Ascending aorta (tissue), 2 donors: ENCODE data around the gene ESPNL. TPM values are rescaled to one million over a fixed set of nuclear protein-coding genes. Genes with fewer than 3 reads are reported as not detected.

ENCODE experiments used
- DNase-seq, 2 donors: peaks; one replicate each; pipeline ENCODE4 v3.0.0-alpha.2; 2019; ENCODE audit warnings: low spot score in 2 of 2
- H3K27ac ChIP-seq, 2 donors: fragments of 200-600 bp; sonication (generic); one replicate each; pipeline ENCODE4 v1.5.1; 2016 to 2017; ENCODE audit warnings: mild to moderate bottlenecking in 1 of 2
- H3K27me3 ChIP-seq: fragments of 200-600 bp; sonication (generic); one replicate; pipeline ENCODE4 v1.5.1; 2017
- H3K36me3 ChIP-seq, 2 donors: fragments of 200-600 bp; sonication (generic); one replicate each; pipeline ENCODE4 v1.5.1; 2016
- H3K4me1 ChIP-seq, 2 donors: fragments of 200-600 bp; sonication (generic); one replicate each; pipeline ENCODE4 v1.5.1; 2016 to 2017; ENCODE audit warnings: mild to moderate bottlenecking in 1 of 2
- H3K4me3 ChIP-seq, 2 donors: fragments of 200-600 bp; sonication (generic); one replicate each; pipeline ENCODE4 v1.5.1; 2016 to 2017; ENCODE audit warnings: mild to moderate bottlenecking in 1 of 2
- H3K9me3 ChIP-seq, 2 donors: fragments of 200-600 bp; sonication (generic); one replicate each; pipeline ENCODE4 v1.5.1; 2016
- CTCF ChIP-seq, 3 experiments: fragments of 200-600 bp in 2 of 3; fragments of 450-650 bp in 1 of 3; sonication (generic) in 2 of 3; IDR thresholded peaks; one replicate each; pipeline ENCODE4 v1.5.1; 2016 to 2019; ENCODE audit warnings: antibody characterized with exemption in 3 of 3, mild to moderate bottlenecking in 1 of 3, moderate library complexity in 1 of 3
- intact Hi-C: fragments of 100-400 bp; cut with DNase I; formaldehyde crosslinking; loops from one replicate; pipeline ENCODE4 v1.15.1; 2023
- total RNA-seq: library from RNA; depleted of rRNA; stranded (reverse); fragments of >200 nt; gene quantifications from one replicate; pipeline ENCODE4 v1.1.0, GENCODE V29; 2016

The ESPNL gene
- total RNA-seq, 1 donor from 2014 or later, result not detected

DNA sequence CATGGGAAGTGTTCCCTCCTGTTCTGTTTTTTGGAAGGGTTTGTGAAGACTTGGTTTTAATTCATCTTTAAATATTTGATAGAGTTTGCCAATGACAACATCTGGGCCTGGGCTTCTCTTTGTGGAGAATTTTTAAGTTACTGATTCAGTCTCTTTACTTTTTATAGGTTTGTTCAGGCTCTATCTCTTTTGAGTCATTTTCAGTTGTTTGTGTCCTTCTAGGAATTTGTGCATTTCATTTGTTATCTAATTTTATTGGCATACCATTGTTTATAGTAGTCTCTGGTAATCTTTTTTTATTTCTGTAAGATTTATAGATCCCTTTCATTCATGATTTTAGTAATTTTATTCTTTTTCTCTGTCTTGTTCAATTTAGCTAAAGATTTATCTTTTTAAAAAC lies 24.7 kb upstream of the ESPNL start:
- DNase-seq, result no peak
- Histone ChIP-seq H3K27me3 (no peaks in the 10 kb centered on the region), H3K36me3 (peaks cover 3 to 12% of the 10 kb centered on the region in 2 donors), H3K9me3 (no peaks in the 10 kb centered on the region), H3K27ac (no peak overlapping the region), H3K4me1 (no peaks in the 10 kb centered on the region), H3K4me3 (no peak overlapping the region)
- intact Hi-C loops, result no loop called here
- no peak for TF ChIP-seq CTCF (IDR thresholded peaks at IDR 0.05)

GRCh38 chr2:238077292-238077691 lies 22.8 kb upstream of the ESPNL start:
- TF ChIP-seq CTCF (IDR thresholded peaks at IDR 0.05), result no peak

DNA sequence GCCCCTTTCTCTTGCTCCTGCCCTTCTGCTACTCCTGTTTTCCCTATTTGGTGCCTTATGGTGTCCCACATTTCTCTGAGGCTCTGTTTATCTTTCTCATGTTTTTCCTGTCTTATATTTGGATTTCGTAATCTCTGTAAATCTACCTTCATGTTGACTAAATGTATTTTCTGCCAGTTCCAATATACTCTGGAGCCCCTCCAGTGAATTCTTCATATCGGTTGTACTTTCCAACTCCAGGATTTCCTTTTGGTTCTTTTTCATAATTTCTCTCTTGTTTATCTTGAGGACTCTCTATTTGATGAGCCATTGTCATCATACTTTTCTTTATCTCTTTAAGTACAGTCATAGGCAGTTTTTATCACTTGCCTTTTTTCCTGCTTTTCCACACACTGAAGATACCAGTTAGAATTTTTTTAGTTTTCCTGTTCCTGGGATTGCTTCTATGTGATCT lies 20.2 kb upstream of the ESPNL start:
- Histone ChIP-seq H3K36me3 (peaks cover 24 to 34% of the 10 kb centered on the region in 2 donors), H3K27me3 (no peaks in the 10 kb centered on the region), H3K4me3 (no peak overlapping the region), H3K4me1 (no peaks in the 10 kb centered on the region), H3K27ac (no peak overlapping the region), H3K9me3 (no peaks in the 10 kb centered on the region)
- DNase-seq, result no peak
- TF ChIP-seq CTCF (IDR thresholded peaks at IDR 0.05), result no peak
- intact Hi-C loops, result no loop called here

More at GRCh38 chr2:238077292-238077691, 22.8 kb upstream of the ESPNL start:
- no peak for DNase-seq
- Histone ChIP-seq H3K4me1 (no peaks in the 10 kb centered on the region), H3K9me3 (no peaks in the 10 kb centered on the region), H3K27me3 (no peaks in the 10 kb centered on the region), H3K4me3 (no peak overlapping the region), H3K27ac (no peak overlapping the region), H3K36me3 (peaks cover 6 to 11% of the 10 kb centered on the region in 2 donors)
- intact Hi-C loops, result no loop called here

DNA sequence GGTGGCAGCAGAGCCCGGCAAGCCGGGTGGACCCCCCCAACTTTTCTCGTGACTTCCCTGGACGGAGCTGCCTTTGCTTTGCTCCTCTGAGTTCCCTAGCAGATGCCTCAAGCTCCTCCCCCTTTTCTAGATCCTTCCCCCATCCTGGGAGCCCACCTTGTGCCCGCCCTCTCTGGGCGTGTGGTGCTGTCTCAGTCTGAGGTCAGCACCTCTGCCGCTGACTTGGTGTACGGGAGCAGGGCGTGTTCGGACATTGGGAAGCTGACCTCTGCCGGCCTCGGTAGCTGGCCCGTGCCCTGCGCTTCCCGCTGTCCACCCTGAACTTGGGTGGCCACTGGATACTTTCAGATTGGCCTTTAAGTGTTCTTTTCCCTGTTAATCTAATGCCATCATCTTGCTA lies 19.6 kb upstream of the ESPNL start:
- intact Hi-C loops, result no loop called here

GRCh38 chr2:238081150-238081549 lies 19.0 kb upstream of the ESPNL start:
- DNase-seq, result peak in 1 of 2 donors; percentile 43
- Histone ChIP-seq H3K27me3 (no peaks in the 10 kb centered on the region), H3K9me3 (no peaks in the 10 kb centered on the region), H3K4me3 (no peak overlapping the region), H3K4me1 (no peaks in the 10 kb centered on the region), H3K27ac (no peak overlapping the region), H3K36me3 (peaks cover 24 to 38% of the 10 kb centered on the region in 2 donors)
- no peak for TF ChIP-seq CTCF (IDR thresholded peaks at IDR 0.05)
- intact Hi-C loops, result no loop called here

More for the DNA sequence above, 19.6 kb upstream of the ESPNL start:
- Histone ChIP-seq H3K4me3 (no peak overlapping the region), H3K36me3 (peaks cover 24 to 38% of the 10 kb centered on the region in 2 donors), H3K27ac (no peak overlapping the region), H3K9me3 (no peaks in the 10 kb centered on the region), H3K4me1 (no peaks in the 10 kb centered on the region), H3K27me3 (no peaks in the 10 kb centered on the region)
- no peak for TF ChIP-seq CTCF (IDR thresholded peaks at IDR 0.05)
- DNase-seq, result peak in 1 of 2 donors; percentile 48

DNA sequence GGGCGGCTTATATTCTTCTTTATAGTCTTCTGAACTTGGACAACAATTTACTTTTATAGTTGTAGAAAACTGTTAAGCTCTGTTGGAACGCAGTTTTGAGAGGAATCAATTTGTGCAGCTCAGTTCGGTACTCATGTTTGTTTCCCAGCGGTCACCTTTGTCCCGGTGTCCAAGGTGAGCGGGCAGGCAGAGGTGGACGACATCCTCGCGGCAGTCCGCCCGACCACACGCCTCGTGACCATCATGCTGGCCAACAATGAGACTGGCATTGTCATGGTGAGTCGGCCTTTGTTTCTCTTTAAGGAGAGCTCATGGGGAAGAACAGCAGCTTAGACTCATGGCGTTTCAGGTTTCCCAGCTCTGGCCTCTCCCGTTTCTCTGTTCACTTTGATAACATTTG lies 18.6 kb upstream of the ESPNL start:
- intact Hi-C loops, result no loop called here
- Histone ChIP-seq H3K9me3 (no peaks in the 10 kb centered on the region), H3K27me3 (no peaks in the 10 kb centered on the region), H3K36me3 (peaks cover 24 to 38% of the 10 kb centered on the region in 2 donors), H3K4me1 (no peaks in the 10 kb centered on the region), H3K27ac (no peak overlapping the region), H3K4me3 (no peak overlapping the region)
- DNase-seq, result no peak
- TF ChIP-seq CTCF (IDR thresholded peaks at IDR 0.05), result no peak
